Nephron (organoid): ENCODE results near the gene ZMAT3.
"Not testable (repeated sequence)": the region's sequence is repeated elsewhere in the genome, so short reads cannot be mapped to it uniquely, and the experiment has no call there.

ENCODE experiments used
- H3K27ac Mint-ChIP-seq, 3 experiments: 2 replicates each; pipeline ENCODE4 v1.8.0; 2020; ENCODE audit warnings: mixed read lengths in 3 of 3, mild to moderate bottlenecking in 2 of 3, moderate library complexity in 1 of 3
- H3K27me3 Mint-ChIP-seq: 2 replicates; pipeline ENCODE4 v1.8.0; 2021; ENCODE audit warnings: low read depth, mild to moderate bottlenecking, moderate library complexity, mixed read lengths
- H3K36me3 Mint-ChIP-seq: 2 replicates; pipeline ENCODE4 v1.8.0; 2020; ENCODE audit warnings: low read depth, mixed read lengths
- H3K4me1 Mint-ChIP-seq: 2 replicates; pipeline ENCODE4 v1.8.0; 2020; ENCODE audit warnings: mixed read lengths
- H3K4me3 Mint-ChIP-seq, 3 experiments: 2 replicates each; pipeline ENCODE4 v1.8.0; 2020; ENCODE audit warnings: mild to moderate bottlenecking in 3 of 3, mixed read lengths in 3 of 3, moderate library complexity in 2 of 3
- H3K9me3 Mint-ChIP-seq: 2 replicates; pipeline ENCODE4 v1.8.0; 2020; ENCODE audit warnings: mixed read lengths
- TF ChIP-seq, protein P1 (sequence below), 3 experiments: fragments of 200-600 bp; sonication (generic); IDR thresholded peaks; one replicate each; pipeline ENCODE4 v1.5.0; 2021; ENCODE audit warnings: antibody characterized with exemption in 3 of 3; ENCODE audit not compliant: unreplicated experiment in 3 of 3

ZMAT3 gene, protein sequence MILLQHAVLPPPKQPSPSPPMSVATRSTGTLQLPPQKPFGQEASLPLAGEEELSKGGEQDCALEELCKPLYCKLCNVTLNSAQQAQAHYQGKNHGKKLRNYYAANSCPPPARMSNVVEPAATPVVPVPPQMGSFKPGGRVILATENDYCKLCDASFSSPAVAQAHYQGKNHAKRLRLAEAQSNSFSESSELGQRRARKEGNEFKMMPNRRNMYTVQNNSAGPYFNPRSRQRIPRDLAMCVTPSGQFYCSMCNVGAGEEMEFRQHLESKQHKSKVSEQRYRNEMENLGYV

DNA sequence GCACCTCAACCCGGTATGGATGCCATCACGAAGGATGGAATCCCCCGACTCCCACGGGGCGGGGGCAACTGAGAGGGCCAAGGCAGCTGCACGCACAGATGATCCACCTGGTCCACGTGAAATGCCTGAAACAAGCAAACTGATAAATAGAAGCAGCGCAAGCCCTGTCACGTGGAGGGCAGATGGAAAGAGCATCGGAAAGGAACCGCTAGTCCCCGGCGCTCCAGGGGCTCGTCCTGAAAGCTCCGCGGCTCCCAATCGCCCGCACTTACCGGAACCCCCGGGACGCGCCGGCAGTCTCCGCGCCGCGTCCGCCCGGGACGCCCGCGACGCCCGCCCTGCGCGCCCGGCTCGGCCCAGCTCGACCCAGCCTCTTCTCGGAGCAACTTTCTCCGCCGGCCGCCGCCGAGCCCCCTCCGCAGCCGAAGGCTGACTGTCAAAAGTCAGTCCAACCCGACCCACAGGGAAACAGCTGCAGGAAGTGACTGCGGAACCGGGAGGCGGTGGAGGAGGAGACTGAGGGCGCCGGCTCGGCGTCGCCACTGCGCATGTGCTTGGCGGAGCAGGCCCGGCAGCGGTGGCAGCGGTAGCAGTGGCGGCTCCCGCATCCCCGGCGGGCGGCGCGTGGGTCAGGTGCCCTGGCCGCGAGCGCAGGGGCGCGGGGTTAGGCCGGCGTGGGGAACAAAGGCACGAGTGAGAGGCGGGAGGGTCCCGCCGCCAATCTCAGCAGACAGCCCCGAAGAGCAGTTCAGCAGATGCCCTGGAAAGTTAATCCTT is at the start of gene ZMAT3:
TSS of gene ZMAT3 (minus strand) at position 487 of the 777 bp plus-strand sequence. CDS start 4,057 bp downstream, outside the sequence.
- Mint-ChIP-seq H3K27me3 (no peaks in the 10 kb centered on the region), H3K36me3 (peaks cover 10% of the 10 kb centered on the region), H3K9me3 (no peaks in the 10 kb centered on the region), H3K4me3 (peak within 1 kb of the TSS; percentile 93 to 99 (median 99)), H3K4me1 (peaks cover 33% of the 10 kb centered on the region), H3K27ac (peak within 1 kb of the TSS; percentile 68 to 97 (median 85))
- TF ChIP-seq, protein P1, sequence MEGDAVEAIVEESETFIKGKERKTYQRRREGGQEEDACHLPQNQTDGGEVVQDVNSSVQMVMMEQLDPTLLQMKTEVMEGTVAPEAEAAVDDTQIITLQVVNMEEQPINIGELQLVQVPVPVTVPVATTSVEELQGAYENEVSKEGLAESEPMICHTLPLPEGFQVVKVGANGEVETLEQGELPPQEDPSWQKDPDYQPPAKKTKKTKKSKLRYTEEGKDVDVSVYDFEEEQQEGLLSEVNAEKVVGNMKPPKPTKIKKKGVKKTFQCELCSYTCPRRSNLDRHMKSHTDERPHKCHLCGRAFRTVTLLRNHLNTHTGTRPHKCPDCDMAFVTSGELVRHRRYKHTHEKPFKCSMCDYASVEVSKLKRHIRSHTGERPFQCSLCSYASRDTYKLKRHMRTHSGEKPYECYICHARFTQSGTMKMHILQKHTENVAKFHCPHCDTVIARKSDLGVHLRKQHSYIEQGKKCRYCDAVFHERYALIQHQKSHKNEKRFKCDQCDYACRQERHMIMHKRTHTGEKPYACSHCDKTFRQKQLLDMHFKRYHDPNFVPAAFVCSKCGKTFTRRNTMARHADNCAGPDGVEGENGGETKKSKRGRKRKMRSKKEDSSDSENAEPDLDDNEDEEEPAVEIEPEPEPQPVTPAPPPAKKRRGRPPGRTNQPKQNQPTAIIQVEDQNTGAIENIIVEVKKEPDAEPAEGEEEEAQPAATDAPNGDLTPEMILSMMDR (IDR thresholded peaks at IDR 0.05; ENCODE audit: unreplicated experiment in 3 of 3): no peak

DNA sequence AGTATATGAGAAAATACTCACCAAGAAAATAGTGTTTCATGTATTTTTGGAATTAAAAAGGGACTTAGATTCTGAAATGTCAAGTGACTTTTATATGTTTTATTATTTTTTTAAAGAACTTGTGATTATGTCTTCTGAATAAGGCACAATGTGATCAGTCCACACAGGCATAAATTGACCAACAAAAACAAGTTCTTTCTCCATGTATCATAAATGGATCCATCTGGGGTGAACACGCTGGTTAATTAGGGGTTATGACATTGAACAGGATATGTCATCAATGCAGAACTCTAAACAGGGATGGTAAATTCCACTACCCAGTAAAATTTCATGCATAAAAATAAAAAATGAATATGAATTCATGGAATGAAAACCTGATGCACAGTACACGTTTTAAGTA is 45.2 kb upstream of the ZMAT3 start:
- Mint-ChIP-seq H3K27me3 (no peaks in the 10 kb centered on the region), H3K4me1 (no peaks in the 10 kb centered on the region), H3K27ac (no peak overlapping the region), H3K36me3 (peaks cover 5% of the 10 kb centered on the region), H3K4me3 (no peak overlapping the region), H3K9me3 (peaks cover 12% of the 10 kb centered on the region)
- TF ChIP-seq, protein P1 (IDR thresholded peaks at IDR 0.05; ENCODE audit: unreplicated experiment in 3 of 3): no peak

DNA sequence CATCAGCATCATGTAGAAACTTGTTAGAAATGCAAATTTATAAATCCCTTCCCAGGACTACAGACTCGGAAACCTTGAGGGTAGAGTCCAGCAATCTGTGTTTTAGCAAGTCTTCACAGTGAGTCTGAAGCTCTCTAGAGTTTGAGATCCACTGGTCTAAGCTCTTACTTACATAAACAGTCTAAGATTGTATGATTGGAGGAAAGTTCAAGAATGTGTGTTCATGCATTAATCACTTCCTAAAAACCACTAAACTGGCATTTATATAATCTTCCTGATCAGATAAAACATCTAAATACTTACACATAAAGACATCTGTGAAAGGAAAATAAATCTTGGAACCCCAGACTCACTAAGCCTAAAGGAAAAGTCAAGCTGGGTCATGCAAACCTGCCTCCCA is 43.8 kb upstream of the ZMAT3 start:
- H3K27me3 Mint-ChIP-seq, H3K4me3 Mint-ChIP-seq, H3K4me1 Mint-ChIP-seq, H3K36me3 Mint-ChIP-seq: not testable (repeated sequence)
- Mint-ChIP-seq H3K9me3 (peaks cover 17% of the 10 kb centered on the region), H3K27ac (peak overlapping the region in 1 of 3 experiments; percentile 47)

DNA sequence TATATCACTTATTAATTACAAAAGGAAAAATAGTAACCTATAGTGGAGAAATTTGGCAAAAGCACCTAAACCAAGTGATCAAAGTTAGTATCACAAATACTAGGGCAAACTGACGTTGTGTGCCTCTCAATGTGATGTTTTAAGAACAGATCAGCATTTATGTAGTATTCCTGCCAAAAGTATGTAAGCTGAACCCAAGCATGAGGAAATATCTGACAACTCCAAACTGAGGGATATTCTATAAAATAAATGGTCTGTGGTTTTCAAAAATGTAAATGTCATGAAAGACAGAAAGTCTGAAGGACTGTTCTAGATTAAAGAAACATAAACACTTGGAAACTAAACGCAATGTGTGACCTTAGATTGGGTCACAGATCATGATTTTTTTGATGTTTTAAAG is 42.3 kb upstream of the ZMAT3 start:
- Mint-ChIP-seq H3K4me1 (no peaks in the 10 kb centered on the region), H3K9me3 (peaks cover 15% of the 10 kb centered on the region), H3K4me3 (no peak overlapping the region), H3K36me3 (peaks cover under 1% of the 10 kb centered on the region), H3K27ac (no peak overlapping the region), H3K27me3 (no peaks in the 10 kb centered on the region)
- TF ChIP-seq, protein P1 (IDR thresholded peaks at IDR 0.05; ENCODE audit: unreplicated experiment in 3 of 3): no peak

DNA sequence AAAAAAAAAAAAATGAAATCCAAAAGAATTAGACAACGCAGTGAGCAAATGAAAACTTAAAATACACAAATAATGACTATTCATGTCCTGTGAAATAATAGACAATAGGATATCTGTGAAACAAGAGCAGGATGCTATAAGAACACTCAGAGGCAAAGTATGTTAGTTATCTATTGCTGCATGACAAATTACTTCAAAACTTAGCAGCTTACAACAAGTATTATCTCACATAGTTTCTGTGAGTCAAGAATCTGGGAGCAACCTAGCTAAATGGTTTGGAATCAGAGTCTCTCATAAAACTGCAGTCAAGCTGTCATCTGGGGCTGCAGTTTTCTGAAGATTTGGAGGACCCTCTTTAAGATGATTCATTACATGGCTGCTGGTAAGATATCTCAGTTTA is 36.5 kb upstream of the ZMAT3 start:
- Mint-ChIP-seq H3K4me1 (no peaks in the 10 kb centered on the region), H3K27me3 (no peaks in the 10 kb centered on the region), H3K36me3 (no peaks in the 10 kb centered on the region), H3K4me3 (no peak overlapping the region), H3K27ac (no peak overlapping the region), H3K9me3 (peaks cover 7% of the 10 kb centered on the region)
- TF ChIP-seq, protein P1 (IDR thresholded peaks at IDR 0.05; ENCODE audit: unreplicated experiment in 3 of 3): no peak

DNA sequence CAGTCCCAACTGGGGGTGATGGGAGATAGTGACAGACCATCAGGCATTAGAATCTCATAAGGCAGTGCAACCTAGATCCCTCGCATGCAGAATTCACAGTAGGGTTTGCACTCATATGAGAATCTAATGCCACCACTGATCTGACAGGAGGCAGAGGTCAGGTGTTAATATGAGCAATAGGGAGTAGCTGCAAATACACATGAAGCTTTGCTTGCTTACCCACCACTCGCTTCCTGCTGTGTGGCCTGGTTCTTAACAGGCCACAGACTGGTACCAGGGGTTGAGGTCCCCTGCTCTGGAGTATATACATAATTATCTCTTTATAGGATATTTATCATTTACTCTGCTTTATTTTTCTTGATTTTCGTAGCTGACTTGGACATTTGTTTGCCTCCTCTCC is 36.0 kb upstream of the ZMAT3 start:
- TF ChIP-seq, protein P1 (IDR thresholded peaks at IDR 0.05; ENCODE audit: unreplicated experiment in 3 of 3): no peak
- H3K4me3 Mint-ChIP-seq: no peak overlapping the region
- H3K27me3 Mint-ChIP-seq: no peaks in the 10 kb centered on the region
- no peak overlapping the region for H3K27ac Mint-ChIP-seq
- no peaks in the 10 kb centered on the region for H3K36me3 Mint-ChIP-seq
- H3K9me3 Mint-ChIP-seq: peaks cover 7% of the 10 kb centered on the region
- no peaks in the 10 kb centered on the region for H3K4me1 Mint-ChIP-seq
